Fibroblast of gingiva (primary cell): Measurements from ENCODE around the gene P2RX3.
"Not testable (repeated sequence)": the region's sequence is repeated elsewhere in the genome, so short reads cannot be mapped to it uniquely, and the experiment has no call there.

Experiments used
- DNase-seq: peaks from one replicate; pipeline ENCODE4 v3.0.0-alpha.2; 2011; ENCODE audit warnings: low read depth

P2RX3 gene

GRCh38 chr11:57349491-57350274, 11.5 kb downstream of the P2RX3 start:
- no peak for DNase-seq

- no peak for DNase-seq
These were observed 14.9 kb downstream of the P2RX3 start for GRCh38 chr11:57353036-57353435.

- no peak for DNase-seq
These were observed 15.3 kb downstream of the P2RX3 start for GRCh38 chr11:57353446-57353845.

GRCh38 chr11:57353852-57354251, 15.7 kb downstream of the P2RX3 start:
- no peak for DNase-seq

- no peak for DNase-seq
These were observed 16.5 kb downstream of the P2RX3 start for GRCh38 chr11:57354699-57355098.

GRCh38 chr11:57356268-57356667, 18.1 kb downstream of the P2RX3 start:
- no peak for DNase-seq

- DNase-seq = no peak
These were observed 19.2 kb downstream of the P2RX3 start for GRCh38 chr11:57357310-57357709.

- no peak for DNase-seq
These were observed 19.7 kb downstream of the P2RX3 start for GRCh38 chr11:57357856-57358255.

- no peak for DNase-seq
These were observed 20.4 kb downstream of the P2RX3 start for GRCh38 chr11:57358543-57358961.

GRCh38 chr11:57358991-57359390, 20.8 kb downstream of the P2RX3 start:
- DNase-seq = no peak

- no peak for DNase-seq
These were observed 21.2 kb downstream of the P2RX3 start for GRCh38 chr11:57359396-57359795.

- no peak for DNase-seq
These were observed 21.9 kb downstream of the P2RX3 start for GRCh38 chr11:57359896-57360690.

- no peak for DNase-seq
These were observed 22.8 kb downstream of the P2RX3 start for GRCh38 chr11:57360991-57361390.

- not testable (repeated sequence) for DNase-seq
These were observed 23.3 kb downstream of the P2RX3 start for GRCh38 chr11:57361420-57361819.

- DNase-seq = no peak
These were observed 23.8 kb downstream of the P2RX3 start for GRCh38 chr11:57361926-57362325.

GRCh38 chr11:57363131-57364080, 25.3 kb downstream of the P2RX3 start:
- DNase-seq = no peak

- no peak for DNase-seq
These were observed 26.9 kb downstream of the P2RX3 start for GRCh38 chr11:57364851-57365660.

- DNase-seq = no peak
These were observed 30.1 kb downstream of the P2RX3 start for GRCh38 chr11:57368106-57368844.

- DNase-seq = no peak
These were observed 30.7 kb downstream of the P2RX3 start for GRCh38 chr11:57368845-57369232.

GRCh38 chr11:57370251-57370650, 32.1 kb downstream of the P2RX3 start:
- no peak for DNase-seq

GRCh38 chr11:57370941-57371340, 32.8 kb downstream of the P2RX3 start:
- DNase-seq = no peak
